SK-N-SH treated with all-trans-retinoic acid at 6 μM for 48 hours (cell line): ENCODE measurements around the gene FAM8A1.

Experiments
- ATAC-seq: fragments of 200-7000 bp; cut with Tn5 transposase; 3 replicates; pipeline ENCODE4 v1.9.1; 2020; ENCODE audit warnings: mild to moderate bottlenecking, moderate library complexity
- ARNTL ChIP-seq: fragments of 450-650 bp; formaldehyde crosslinking; IDR thresholded peaks from 2 replicates; pipeline ENCODE4 v1.5.0; 2020; ENCODE audit warnings: low read depth, mild to moderate bottlenecking, moderate library complexity, borderline replicate concordance
- BACH2 ChIP-seq: fragments of 250-450 bp; sonication (Bioruptor Pico); IDR thresholded peaks from 2 replicates; pipeline ENCODE4 v1.9.0; 2021; ENCODE audit warnings: mild to moderate bottlenecking, borderline replicate concordance
- CSDC2 ChIP-seq: fragments of 250-450 bp; sonication (Bioruptor Pico); IDR thresholded peaks from 2 replicates; pipeline ENCODE4 v1.5.0; 2020; ENCODE audit warnings: mild to moderate bottlenecking, moderate library complexity
- GLIS3 ChIP-seq: fragments of 250-450 bp; sonication (Bioruptor Pico); IDR thresholded peaks from 2 replicates; pipeline ENCODE4 v1.5.0; 2020; ENCODE audit warnings: mild to moderate bottlenecking, moderate library complexity
- ISL1 ChIP-seq: fragments of 250-450 bp; sonication (Bioruptor Pico); IDR thresholded peaks from 2 replicates; pipeline ENCODE4 v2.1.2; 2022; ENCODE audit warnings: mild to moderate bottlenecking, moderate library complexity
- OSR1 ChIP-seq: fragments of 250-450 bp; sonication (Bioruptor Pico); IDR thresholded peaks from 2 replicates; pipeline ENCODE4 v1.8.0; 2022; ENCODE audit warnings: moderate library complexity, mild to moderate bottlenecking, inconsistent platforms
- PPARA ChIP-seq: fragments of 250-450 bp; sonication (Bioruptor Pico); IDR thresholded peaks from 2 replicates; pipeline ENCODE4 v1.5.0; 2020; ENCODE audit warnings: mild to moderate bottlenecking, borderline replicate concordance
- RARB ChIP-seq: fragments of 250-450 bp; sonication (Bioruptor Pico); IDR thresholded peaks from 2 replicates; pipeline ENCODE4 v1.8.0; 2021; ENCODE audit warnings: mild to moderate bottlenecking, moderate library complexity
- SNAI2 ChIP-seq: fragments of 250-450 bp; sonication (Bioruptor Pico); IDR thresholded peaks from 2 replicates; pipeline ENCODE4 v1.5.0; 2020; ENCODE audit warnings: mild to moderate bottlenecking, moderate library complexity
- TCF4 ChIP-seq: fragments of 250-450 bp; sonication (Bioruptor Pico); IDR thresholded peaks from 2 replicates; pipeline ENCODE4 v1.8.0; 2021; ENCODE audit warnings: mild to moderate bottlenecking, moderate library complexity, borderline replicate concordance
- TOX ChIP-seq: fragments of 250-450 bp; sonication (Bioruptor Pico); IDR thresholded peaks from 2 replicates; pipeline ENCODE4 v1.8.0; 2021; ENCODE audit warnings: mild to moderate bottlenecking, moderate library complexity, borderline replicate concordance
- ZC3H10 ChIP-seq: fragments of 250-450 bp; sonication (Bioruptor Pico); IDR thresholded peaks from 2 replicates; pipeline ENCODE4 v1.5.1; 2021; ENCODE audit warnings: mild to moderate bottlenecking, moderate library complexity
- ZFP3 ChIP-seq: fragments of 250-450 bp; sonication (Bioruptor Pico); IDR thresholded peaks from 2 replicates; pipeline ENCODE4 v1.5.0; 2020; ENCODE audit warnings: mild to moderate bottlenecking, moderate library complexity
- ZFP30 ChIP-seq: fragments of 450-650 bp; formaldehyde crosslinking; IDR thresholded peaks from 2 replicates; pipeline ENCODE4 v1.5.0; 2022; ENCODE audit warnings: mild to moderate bottlenecking, moderate library complexity
- ZNF8 ChIP-seq: fragments of 450-650 bp; formaldehyde crosslinking; IDR thresholded peaks from 2 replicates; pipeline ENCODE4 v1.5.0; 2020; ENCODE audit warnings: mild to moderate bottlenecking, moderate library complexity
- TF ChIP-seq, protein P1 (sequence below): fragments of 250-450 bp; sonication (Bioruptor Pico); IDR thresholded peaks from 2 replicates; pipeline ENCODE4 v1.5.1; 2021; ENCODE audit warnings: mild to moderate bottlenecking, moderate library complexity
- TF ChIP-seq, protein P2 (sequence below): fragments of 250-450 bp; sonication (Bioruptor Pico); IDR thresholded peaks from 2 replicates; pipeline ENCODE4 v1.5.0; 2020; ENCODE audit warnings: mild to moderate bottlenecking, moderate library complexity
- TF ChIP-seq, protein P3 (sequence below): fragments of 250-450 bp; sonication (Bioruptor Pico); IDR thresholded peaks from 2 replicates; pipeline ENCODE4 v1.8.0; 2020; ENCODE audit warnings: mild to moderate bottlenecking, moderate library complexity, borderline replicate concordance
- TF ChIP-seq, protein P4 (sequence below): fragments of 250-450 bp; sonication (Bioruptor Pico); IDR thresholded peaks from 2 replicates; pipeline ENCODE4 v1.5.1; 2020; ENCODE audit warnings: low read depth, mild to moderate bottlenecking, moderate library complexity
- TF ChIP-seq, protein P5 (sequence below): fragments of 250-450 bp; sonication (Bioruptor Pico); IDR thresholded peaks from 2 replicates; pipeline ENCODE4 v1.8.0; 2021; ENCODE audit warnings: low read depth, mild to moderate bottlenecking, moderate library complexity, borderline replicate concordance

The FAM8A1 gene

DNA sequence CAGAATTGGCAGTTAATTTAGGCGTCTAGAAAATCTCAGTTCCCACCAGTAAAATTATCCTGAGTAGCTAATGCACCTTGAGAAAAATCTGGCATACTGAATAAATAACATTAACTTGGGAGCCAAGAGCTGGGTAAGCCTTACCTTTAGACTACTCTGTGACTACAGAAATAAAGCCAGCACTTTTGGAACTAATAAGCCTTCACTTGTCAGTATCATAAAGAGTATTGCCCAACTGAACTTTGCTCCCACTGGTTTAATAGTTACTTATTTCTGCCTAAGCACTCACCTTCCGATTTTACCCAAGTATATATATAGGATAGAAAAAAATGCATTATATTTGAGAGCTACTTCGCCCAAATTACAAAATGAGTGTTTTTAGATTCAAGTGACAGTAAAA, 10.7 kb downstream of the FAM8A1 start:
- no peak for ATAC-seq

DNA sequence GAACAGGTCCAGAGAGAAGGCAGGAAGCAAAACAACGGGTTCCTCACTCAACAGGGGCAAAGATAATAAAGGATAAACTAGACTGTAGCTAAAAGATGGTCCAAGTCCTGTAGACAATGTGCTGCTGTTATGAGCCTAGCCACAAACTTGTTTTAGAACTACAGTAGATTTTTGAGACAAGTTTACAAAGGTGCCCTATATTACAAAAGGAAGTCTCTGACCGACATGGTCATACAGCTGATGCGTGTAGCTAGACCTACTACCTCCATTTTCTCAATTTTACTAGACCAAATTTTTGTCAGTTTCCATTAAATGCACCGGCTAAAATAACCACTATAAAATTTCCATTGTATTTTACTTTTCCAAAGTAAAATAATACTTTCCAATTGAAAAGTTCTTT, 11.9 kb downstream of the FAM8A1 start:
- ATAC-seq: no peak

More for the DNA sequence above, 10.7 kb downstream of the FAM8A1 start:
- TF ChIP-seq CSDC2 (CRISPR knock-in tag) (no peak), PPARA (CRISPR knock-in tag) (no peak), BACH2 (CRISPR knock-in tag) (no peak), ZFP30 (CRISPR knock-in tag) (no peak), TCF4 (CRISPR knock-in tag) (no peak), ZC3H10 (CRISPR knock-in tag) (no peak), OSR1 (CRISPR knock-in tag) (no peak), GLIS3 (CRISPR knock-in tag) (no peak), ISL1 (CRISPR knock-in tag) (no peak), ARNTL (no peak), ZFP3 (no peak), TOX (CRISPR knock-in tag) (no peak), SNAI2 (CRISPR knock-in tag) (no peak), RARB (CRISPR knock-in tag) (no peak)
- TF ChIP-seq, protein P1, sequence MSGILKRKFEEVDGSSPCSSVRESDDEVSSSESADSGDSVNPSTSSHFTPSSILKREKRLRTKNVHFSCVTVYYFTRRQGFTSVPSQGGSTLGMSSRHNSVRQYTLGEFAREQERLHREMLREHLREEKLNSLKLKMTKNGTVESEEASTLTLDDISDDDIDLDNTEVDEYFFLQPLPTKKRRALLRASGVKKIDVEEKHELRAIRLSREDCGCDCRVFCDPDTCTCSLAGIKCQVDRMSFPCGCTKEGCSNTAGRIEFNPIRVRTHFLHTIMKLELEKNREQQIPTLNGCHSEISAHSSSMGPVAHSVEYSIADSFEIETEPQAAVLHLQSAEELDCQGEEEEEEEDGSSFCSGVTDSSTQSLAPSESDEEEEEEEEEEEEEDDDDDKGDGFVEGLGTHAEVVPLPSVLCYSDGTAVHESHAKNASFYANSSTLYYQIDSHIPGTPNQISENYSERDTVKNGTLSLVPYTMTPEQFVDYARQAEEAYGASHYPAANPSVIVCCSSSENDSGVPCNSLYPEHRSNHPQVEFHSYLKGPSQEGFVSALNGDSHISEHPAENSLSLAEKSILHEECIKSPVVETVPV: no peak
- TF ChIP-seq, protein P2, sequence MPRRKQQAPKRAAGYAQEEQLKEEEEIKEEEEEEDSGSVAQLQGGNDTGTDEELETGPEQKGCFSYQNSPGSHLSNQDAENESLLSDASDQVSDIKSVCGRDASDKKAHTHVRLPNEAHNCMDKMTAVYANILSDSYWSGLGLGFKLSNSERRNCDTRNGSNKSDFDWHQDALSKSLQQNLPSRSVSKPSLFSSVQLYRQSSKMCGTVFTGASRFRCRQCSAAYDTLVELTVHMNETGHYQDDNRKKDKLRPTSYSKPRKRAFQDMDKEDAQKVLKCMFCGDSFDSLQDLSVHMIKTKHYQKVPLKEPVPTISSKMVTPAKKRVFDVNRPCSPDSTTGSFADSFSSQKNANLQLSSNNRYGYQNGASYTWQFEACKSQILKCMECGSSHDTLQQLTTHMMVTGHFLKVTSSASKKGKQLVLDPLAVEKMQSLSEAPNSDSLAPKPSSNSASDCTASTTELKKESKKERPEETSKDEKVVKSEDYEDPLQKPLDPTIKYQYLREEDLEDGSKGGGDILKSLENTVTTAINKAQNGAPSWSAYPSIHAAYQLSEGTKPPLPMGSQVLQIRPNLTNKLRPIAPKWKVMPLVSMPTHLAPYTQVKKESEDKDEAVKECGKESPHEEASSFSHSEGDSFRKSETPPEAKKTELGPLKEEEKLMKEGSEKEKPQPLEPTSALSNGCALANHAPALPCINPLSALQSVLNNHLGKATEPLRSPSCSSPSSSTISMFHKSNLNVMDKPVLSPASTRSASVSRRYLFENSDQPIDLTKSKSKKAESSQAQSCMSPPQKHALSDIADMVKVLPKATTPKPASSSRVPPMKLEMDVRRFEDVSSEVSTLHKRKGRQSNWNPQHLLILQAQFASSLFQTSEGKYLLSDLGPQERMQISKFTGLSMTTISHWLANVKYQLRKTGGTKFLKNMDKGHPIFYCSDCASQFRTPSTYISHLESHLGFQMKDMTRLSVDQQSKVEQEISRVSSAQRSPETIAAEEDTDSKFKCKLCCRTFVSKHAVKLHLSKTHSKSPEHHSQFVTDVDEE (CRISPR knock-in tag): no peak
- TF ChIP-seq, protein P3, sequence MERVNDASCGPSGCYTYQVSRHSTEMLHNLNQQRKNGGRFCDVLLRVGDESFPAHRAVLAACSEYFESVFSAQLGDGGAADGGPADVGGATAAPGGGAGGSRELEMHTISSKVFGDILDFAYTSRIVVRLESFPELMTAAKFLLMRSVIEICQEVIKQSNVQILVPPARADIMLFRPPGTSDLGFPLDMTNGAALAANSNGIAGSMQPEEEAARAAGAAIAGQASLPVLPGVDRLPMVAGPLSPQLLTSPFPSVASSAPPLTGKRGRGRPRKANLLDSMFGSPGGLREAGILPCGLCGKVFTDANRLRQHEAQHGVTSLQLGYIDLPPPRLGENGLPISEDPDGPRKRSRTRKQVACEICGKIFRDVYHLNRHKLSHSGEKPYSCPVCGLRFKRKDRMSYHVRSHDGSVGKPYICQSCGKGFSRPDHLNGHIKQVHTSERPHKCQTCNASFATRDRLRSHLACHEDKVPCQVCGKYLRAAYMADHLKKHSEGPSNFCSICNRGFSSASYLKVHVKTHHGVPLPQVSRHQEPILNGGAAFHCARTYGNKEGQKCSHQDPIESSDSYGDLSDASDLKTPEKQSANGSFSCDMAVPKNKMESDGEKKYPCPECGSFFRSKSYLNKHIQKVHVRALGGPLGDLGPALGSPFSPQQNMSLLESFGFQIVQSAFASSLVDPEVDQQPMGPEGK (CRISPR knock-in tag): no peak
- TF ChIP-seq, protein P4, sequence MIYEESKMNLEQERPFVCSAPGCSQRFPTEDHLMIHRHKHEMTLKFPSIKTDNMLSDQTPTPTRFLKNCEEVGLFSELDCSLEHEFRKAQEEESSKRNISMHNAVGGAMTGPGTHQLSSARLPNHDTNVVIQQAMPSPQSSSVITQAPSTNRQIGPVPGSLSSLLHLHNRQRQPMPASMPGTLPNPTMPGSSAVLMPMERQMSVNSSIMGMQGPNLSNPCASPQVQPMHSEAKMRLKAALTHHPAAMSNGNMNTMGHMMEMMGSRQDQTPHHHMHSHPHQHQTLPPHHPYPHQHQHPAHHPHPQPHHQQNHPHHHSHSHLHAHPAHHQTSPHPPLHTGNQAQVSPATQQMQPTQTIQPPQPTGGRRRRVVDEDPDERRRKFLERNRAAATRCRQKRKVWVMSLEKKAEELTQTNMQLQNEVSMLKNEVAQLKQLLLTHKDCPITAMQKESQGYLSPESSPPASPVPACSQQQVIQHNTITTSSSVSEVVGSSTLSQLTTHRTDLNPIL (CRISPR knock-in tag): no peak
- TF ChIP-seq, protein P5, sequence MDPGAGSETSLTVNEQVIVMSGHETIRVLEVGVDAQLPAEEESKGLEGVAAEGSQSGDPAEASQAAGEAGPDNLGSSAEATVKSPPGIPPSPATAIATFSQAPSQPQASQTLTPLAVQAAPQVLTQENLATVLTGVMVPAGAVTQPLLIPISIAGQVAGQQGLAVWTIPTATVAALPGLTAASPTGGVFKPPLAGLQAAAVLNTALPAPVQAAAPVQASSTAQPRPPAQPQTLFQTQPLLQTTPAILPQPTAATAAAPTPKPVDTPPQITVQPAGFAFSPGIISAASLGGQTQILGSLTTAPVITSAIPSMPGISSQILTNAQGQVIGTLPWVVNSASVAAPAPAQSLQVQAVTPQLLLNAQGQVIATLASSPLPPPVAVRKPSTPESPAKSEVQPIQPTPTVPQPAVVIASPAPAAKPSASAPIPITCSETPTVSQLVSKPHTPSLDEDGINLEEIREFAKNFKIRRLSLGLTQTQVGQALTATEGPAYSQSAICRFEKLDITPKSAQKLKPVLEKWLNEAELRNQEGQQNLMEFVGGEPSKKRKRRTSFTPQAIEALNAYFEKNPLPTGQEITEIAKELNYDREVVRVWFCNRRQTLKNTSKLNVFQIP: no peak

DNA sequence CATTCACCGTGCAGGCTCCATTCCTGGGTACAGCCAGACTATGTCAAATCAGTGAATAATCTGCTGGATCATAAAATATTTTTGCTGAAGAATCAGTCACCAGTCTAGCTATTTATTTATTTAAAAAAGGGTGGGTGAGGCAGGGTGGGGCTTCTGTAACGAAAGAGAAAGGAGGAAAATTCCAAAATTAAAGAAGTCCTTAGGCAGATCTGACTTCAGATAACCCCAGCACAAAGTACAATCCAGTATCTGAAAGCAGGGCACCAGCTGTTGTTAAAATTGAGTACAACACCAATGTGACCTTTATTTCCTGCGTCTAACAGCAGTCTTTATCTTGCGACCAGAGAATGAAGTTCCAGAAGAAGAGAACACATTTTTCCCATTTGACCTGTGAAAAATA, 15.7 kb downstream of the FAM8A1 start:
- ATAC-seq: no peak
- no peak for TF ChIP-seq ZNF8 (CRISPR knock-in tag)
- TF ChIP-seq, all 23 proteins: peak for 0

More for the DNA sequence above, 11.9 kb downstream of the FAM8A1 start:
- TF ChIP-seq, protein P1: no peak
- no peak for TF ChIP-seq RARB (CRISPR knock-in tag)
- no peak for TF ChIP-seq BACH2 (CRISPR knock-in tag)
